ENCODE results near the gene IMMP2L. TPM values are rescaled to one million over a fixed set of nuclear protein-coding genes. Genes with fewer than 3 reads are reported as not detected.
A peak's percentile ranks its signal among the peaks of the same experiment; 100 is the strongest.

The IMMP2L gene
- total and polyA plus RNA-seq, 2 of the 8 experiments (the other 6 are each of a cell fraction or from before 2014, with no cell fraction given) = 2.3 to 10.1 TPM

DNA sequence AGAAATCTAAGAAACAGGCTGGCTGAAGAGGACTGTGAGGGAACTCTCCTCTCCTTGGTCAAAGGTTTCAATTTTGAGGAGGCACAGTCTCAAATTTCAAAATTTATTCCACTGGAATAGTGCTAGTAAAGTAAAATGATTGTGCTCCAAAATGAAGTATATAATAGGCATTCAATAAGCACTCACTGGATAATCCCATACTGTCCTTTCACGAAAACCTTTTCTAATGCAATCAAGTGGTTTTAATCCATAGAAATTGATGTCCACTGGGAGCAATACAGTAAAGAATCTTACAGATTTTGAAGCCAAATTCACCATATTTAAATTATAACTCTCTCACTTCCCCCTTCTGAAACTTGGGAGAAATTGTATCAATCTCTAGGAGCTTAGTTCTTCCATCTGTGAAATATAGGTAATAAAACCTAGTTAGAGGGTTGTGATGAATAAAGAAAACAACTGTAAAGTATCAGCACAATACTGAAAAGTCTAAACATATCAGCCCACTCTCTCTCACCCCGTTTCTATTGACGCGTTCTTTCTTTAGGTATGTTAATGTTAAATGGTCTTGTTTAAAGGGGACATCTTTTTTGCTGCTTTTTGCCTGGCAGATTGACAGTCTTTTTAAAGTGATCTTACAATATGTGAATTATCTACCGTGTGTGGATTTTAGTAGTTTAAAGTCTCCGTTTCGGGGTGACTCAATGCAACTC lies 512.2 kb downstream of the IMMP2L start:
- peaks cover 0 to 17% (median 7%) of the 10 kb centered on the region in 4 experiments; a peak in 6 of 7 replicates for H3K4me1 ChIP-seq (replicated peaks in 1 of 4; ENCODE audit: control insufficient read depth in 3 of 4, insufficient read depth in 4 of 4, low read length in 3 of 4)
- POLR2A ChIA-PET (ENCODE audit: partially characterized antibody) = no interaction called here
- H3K4me3 ChIP-seq (ENCODE audit: extremely low read depth in 1 of 4, insufficient read depth in 2 of 4, low read depth in 3 of 4, low read length in 4 of 4) = no peak overlapping the region
- no peak overlapping the region for H3K9ac ChIP-seq (replicated peaks in 1 of 4; ENCODE audit: extremely low read depth in 1 of 4, low read depth in 3 of 4, low read length in 3 of 4)
- no peaks in the 10 kb centered on the region for H3K9me3 ChIP-seq (ENCODE audit: insufficient read depth in 2 of 2, low read depth in 1 of 2, low read length in 1 of 2)
- H2BK20ac ChIP-seq (ENCODE audit: low read length) = 0 out of 2 replicates have a peak overlapping the region, but pooled peaks have one; percentile 55
- TF ChIP-seq TCF12 (IDR thresholded peaks at IDR 0.05; ENCODE audit: low read depth, low read length) (no peak), POU5F1 (IDR thresholded peaks at IDR 0.05; ENCODE audit: low read depth, low read length) (no peak), RAD21 (IDR thresholded peaks at IDR 0.05 in 1 of 2, conservative IDR thresholded peaks at IDR 0.05 in 1 of 2; ENCODE audit: low read depth in 2 of 2, low read length in 2 of 2) (no peak), YY1 (IDR thresholded peaks at IDR 0.05; ENCODE audit: low read depth, low read length) (no peak), MAFK (IDR thresholded peaks at IDR 0.05; ENCODE audit: low read depth, low read length) (no peak), CTBP2 (IDR thresholded peaks at IDR 0.05; ENCODE audit: borderline replicate concordance, insufficient read depth, insufficient read length, low read length) (no peak), RXRA (IDR thresholded peaks at IDR 0.05; ENCODE audit: insufficient read depth, low read depth, low read length) (no peak), KDM4A (IDR thresholded peaks at IDR 0.05; ENCODE audit: low read depth, low read length, severe bottlenecking) (no peak), SIX5 (IDR thresholded peaks at IDR 0.05; ENCODE audit: low read depth, low read length) (no peak)
- H4K20me1 ChIP-seq (replicated peaks in 1 of 2; ENCODE audit: control insufficient read depth in 1 of 2, insufficient read depth in 2 of 2, low read length in 2 of 2) = no peaks in the 10 kb centered on the region
- H3K23ac ChIP-seq (ENCODE audit: insufficient read length) = no peak overlapping the region
- peak overlapping the region; percentile 69; the same call in 1 of the 2 replicates for H2BK5ac ChIP-seq (ENCODE audit: low read depth, low read length)
- no peak overlapping the region for H3K27ac ChIP-seq (ENCODE audit: low read depth, low read length)
- DNase-seq (ENCODE audit: low read depth in 1 of 2, low spot score in 2 of 2) (no peak), FAIRE-seq (no peak)
- no peak overlapping the region for H3K4me2 ChIP-seq (ENCODE audit: insufficient read depth in 1 of 2, low read depth in 2 of 2, low read length in 2 of 2)
- no peaks in the 10 kb centered on the region for H3K27me3 ChIP-seq (replicated peaks in 1 of 4; ENCODE audit: control insufficient read depth in 3 of 4, extremely low read depth in 1 of 4, insufficient read depth in 3 of 4, low read length in 3 of 4)
- H2AK5ac ChIP-seq (ENCODE audit: low read depth, low read length) = no peak overlapping the region
- no peak overlapping the region for H3K4ac ChIP-seq (replicated peaks; ENCODE audit: insufficient read length, low read depth, low read length)
- H3K79me2 ChIP-seq (ENCODE audit: control insufficient read depth in 1 of 2, insufficient read depth in 2 of 2, low read length in 2 of 2) = no peaks in the 10 kb centered on the region
- H3K36me3 ChIP-seq (ENCODE audit: control insufficient read depth in 2 of 4, insufficient read depth in 4 of 4, low read length in 3 of 4) = no peaks in the 10 kb centered on the region
- H2AFZ ChIP-seq (ENCODE audit: low read length) = no peak overlapping the region
- CTCF ChIA-PET (ENCODE audit: partially characterized antibody) = interaction anchor here (1.4 kb wide), 1 partner anchor 41 kb away, joined by 3 read pairs; the partner anchor contains the start of gene LRRN3
- H4K91ac ChIP-seq (replicated peaks; ENCODE audit: insufficient read length, low read length) = no peak overlapping the region
- H4K8ac ChIP-seq (ENCODE audit: extremely low read depth, insufficient read depth, low read length) = no peak overlapping the region
- H3K23me2 ChIP-seq (ENCODE audit: low read depth, low read length) = no peaks in the 10 kb centered on the region
- 49% methylated on average over 7 of the region's 7 CpGs; no CpG with 5 or more reads in 1 of the 2 experiments for WGBS, 2 experiments (ENCODE audit: extremely low coverage in 1 of 2, insufficient coverage in 1 of 2, insufficient read length in 1 of 2, insufficient replicate concordance in 2 of 2, low coverage in 1 of 2, low lambda C conversion rate in 2 of 2, missing lambda C conversion rate in 1 of 2)
- no peak overlapping the region for H3K56ac ChIP-seq (replicated peaks; ENCODE audit: insufficient read length, low read depth, low read length)
- no peak overlapping the region for H3K14ac ChIP-seq (ENCODE audit: insufficient read length)
- no peaks in the 10 kb centered on the region for H3K79me1 ChIP-seq (ENCODE audit: low read depth, low read length)
- no peak overlapping the region for H2BK15ac ChIP-seq (ENCODE audit: low read length)
- peak overlapping the region; percentile 29 for H4K5ac ChIP-seq (ENCODE audit: insufficient read length, low read depth, low read length)
- H2BK120ac ChIP-seq (replicated peaks; ENCODE audit: low read depth, low read length) = peak overlapping the region; percentile 86
- peak overlapping the region; percentile 63; the same call in 1 of the 2 replicates for H3K18ac ChIP-seq (ENCODE audit: extremely low read depth, low read length)
- peak overlapping the region; percentile 72; the same call in 1 of the 2 replicates for H2BK12ac ChIP-seq (ENCODE audit: low read depth, low read length)

All from H1 (cell line).